Adrenal gland (tissue), 12 donors: ENCODE data around the gene SLC47A2. TPM values are rescaled to one million over a fixed set of nuclear protein-coding genes. Genes with fewer than 3 reads are reported as not detected.
A peak's percentile ranks its signal among the peaks of the same experiment; 100 is the strongest.

Experiments used
- DNase-seq, 7 donors: peaks; one replicate each; pipeline ENCODE4 v3.0.0-alpha.2; 2019 to 2020
- H3K27ac ChIP-seq, 5 donors: fragments of 200-600 bp; sonication (generic) in 4 of 5; 1 replicate in 3 of 5; 2 replicates in 2 of 5; pipeline versions ENCODE4 v1.5.1 to v1.8.0; 2016 to 2020; ENCODE audit warnings: mild to moderate bottlenecking in 1 of 5
- H3K27me3 ChIP-seq: fragments of 200-600 bp; 2 replicates; pipeline ENCODE4 v1.8.0; 2021
- H3K36me3 ChIP-seq, 2 donors: fragments of 200-600 bp; replicated peaks in 1 of 2; 1 replicate in 1 of 2; 2 replicates in 1 of 2; pipeline versions ENCODE4 v1.5.1 to v1.8.0; 2018 to 2022
- H3K4me1 ChIP-seq, 2 donors: fragments of 200-600 bp; replicated peaks in 1 of 2; 1 replicate in 1 of 2; 2 replicates in 1 of 2; pipeline versions ENCODE4 v1.5.1 to v1.8.0; 2018 to 2021
- H3K4me3 ChIP-seq, 4 donors: fragments of 200-600 bp; sonication (generic) in 3 of 4; one replicate each; pipeline ENCODE4 v1.5.1; 2016 to 2018
- H3K9me3 ChIP-seq, 3 donors: fragments of 200-600 bp; sonication (generic) in 1 of 3; replicated peaks in 1 of 3; 1 replicate in 2 of 3; 2 replicates in 1 of 3; pipeline versions ENCODE4 v1.5.1 to v1.8.0; 2016 to 2021
- CTCF ChIP-seq, 6 experiments: fragments of 450-650 bp in 4 of 6; fragments of 200-600 bp in 2 of 6; sonication (generic) in 1 of 6; IDR thresholded peaks; 1 replicate in 5 of 6; 2 replicates in 1 of 6; pipeline versions ENCODE4 v1.5.1 to v1.8.0; 2016 to 2021; ENCODE audit warnings: antibody characterized with exemption in 6 of 6, mild to moderate bottlenecking in 2 of 6, moderate library complexity in 1 of 6
- POLR2A ChIP-seq, 2 donors: fragments of 450-650 bp; IDR thresholded peaks; one replicate each; pipeline ENCODE4 v1.6.1; 2017; ENCODE audit warnings: antibody characterized with exemption in 2 of 2, mild to moderate bottlenecking in 2 of 2, moderate library complexity in 1 of 2
- WGBS, 4 donors: extraction: QIAGEN DNeasy Blood & Tissue Kit in 2 of 4; methylation state at CpG; one replicate each; pipeline versions ENCODE4 v1.1.5 to v1.1.7; 2013 to 2017; 5-methylcytosine and 5-hydroxymethylcytosine counted together
- intact Hi-C, 2 donors: fragments of 100-400 bp; cut with DNase I; formaldehyde crosslinking; loops; one replicate each; pipeline versions ENCODE4 v1.14.1 to v1.15.0; 2022 to 2023
- polyA plus RNA-seq, 3 donors: library from polyadenylated mRNA; stranded (reverse); fragments of 200-250 nt in 2 of 3; fragments of 350-450 nt in 1 of 3; fragmentation: Illumina TruSeq in 1 of 3; extraction: RNeasy Lipid Tissue Mini Kit (QIAGEN cat#74804) in 1 of 3; gene quantifications; one replicate each; pipeline ENCODE4 v1.2.3, GENCODE V29; 2013 to 2014
- total RNA-seq, 9 donors: library from RNA; depleted of rRNA in 4 of 9; stranded (reverse); fragments of >200 nt in 4 of 9; fragments of 120-200 nt in 1 of 9; fragmentation: NEBNext Ultra II Directional in 1 of 9; extraction: Animal tissue kit (Norgen Biotek cat#: 25700) in 1 of 9; gene quantifications; one replicate each; pipeline versions ENCODE4 v1.1.0 to v1.2.4, GENCODE V29; 2013 to 2023
- donor health status: healthy with polysubstance abuse.
- donor health status: Bipolar disorder and iron deficiency.
- donor health status: DM: yes; HTN: yes; CAD: no.
- donor health status: DM: no; HTN: no; CAD: no.
- donor health status: DM: no; HTN: no; CAD: no.
- donor health status: DM: yes; HTN: yes; CAD: no.

SLC47A2 gene
- total and polyA plus RNA-seq, 12 donors, result 0.10 to 1.3 (median 0.32) TPM; not detected in 8

- no peak for TF ChIP-seq CTCF (IDR thresholded peaks at IDR 0.05)
- no peak for TF ChIP-seq POLR2A (IDR thresholded peaks at IDR 0.05)
These were observed 74.0 kb downstream of the SLC47A2 start for GRCh38 chr17:19642373-19642893.

GRCh38 chr17:19641687-19642372 is 74.6 kb downstream of the SLC47A2 start:
- no peak for DNase-seq
- Histone ChIP-seq H3K27me3 (no peaks in the 10 kb centered on the region), H3K27ac (peak overlapping the region in 1 of 5 donors; percentile 2), H3K36me3 (no peaks in the 10 kb centered on the region), H3K4me3 (no peak overlapping the region), H3K4me1 (peaks cover 13 to 41% of the 10 kb centered on the region in 2 donors), H3K9me3 (no peaks in the 10 kb centered on the region)
- 70 to 76% (median 73%) methylated on average over 4 of the region's 4 CpGs for WGBS, 4 donors
- intact Hi-C loops, result loop anchor here in 1 of 2 donors (10.0 kb wide), 1 partner anchor 67 kb away; no protein-coding TSS in a partner anchor
- no peak for TF ChIP-seq CTCF (IDR thresholded peaks at IDR 0.05)
- no peak for TF ChIP-seq POLR2A (IDR thresholded peaks at IDR 0.05)

More at GRCh38 chr17:19642373-19642893, 74.0 kb downstream of the SLC47A2 start:
- intact Hi-C loops, result loop anchor here in 1 of 2 donors (10.0 kb wide), 1 partner anchor 68 kb away; no protein-coding TSS in a partner anchor
- 46 to 67% (median 56%) methylated on average over 5 of the region's 5 CpGs for WGBS, 4 donors
- H3K36me3 ChIP-seq, result no peaks in the 10 kb centered on the region
- H3K9me3 ChIP-seq, result no peaks in the 10 kb centered on the region
- H3K4me3 ChIP-seq, result no peak overlapping the region
- peak overlapping the region in 1 of 5 donors; percentile 2 for H3K27ac ChIP-seq
- H3K27me3 ChIP-seq, result no peaks in the 10 kb centered on the region
- H3K4me1 ChIP-seq, result peaks cover 19 to 47% of the 10 kb centered on the region in 2 donors
- DNase-seq, result no peak

- WGBS, 4 donors, result 56 to 67% (median 60%) methylated on average over 2 of the region's 2 CpGs
- Histone ChIP-seq H3K27ac (no peak overlapping the region), H3K4me1 (peaks cover 0 to 6% of the 10 kb centered on the region in 2 donors), H3K9me3 (no peaks in the 10 kb centered on the region), H3K27me3 (no peaks in the 10 kb centered on the region), H3K36me3 (no peaks in the 10 kb centered on the region), H3K4me3 (no peak overlapping the region)
- no peak for DNase-seq
- TF ChIP-seq POLR2A (IDR thresholded peaks at IDR 0.05), result no peak
- no peak for TF ChIP-seq CTCF (IDR thresholded peaks at IDR 0.05)
- intact Hi-C loops, result no loop called here
These were observed 84.5 kb downstream of the SLC47A2 start for GRCh38 chr17:19631905-19632304.

- 94 to 100% (median 96%) methylated on average over 1 of the region's 1 CpG for WGBS, 4 donors
- no peak for DNase-seq
- H3K9me3 ChIP-seq, result no peaks in the 10 kb centered on the region
- no peak for TF ChIP-seq CTCF (IDR thresholded peaks at IDR 0.05)
- no peak for TF ChIP-seq POLR2A (IDR thresholded peaks at IDR 0.05)
- H3K36me3 ChIP-seq, result no peaks in the 10 kb centered on the region
- no peak overlapping the region for H3K4me3 ChIP-seq
- H3K4me1 ChIP-seq, result peaks cover 0 to 6% of the 10 kb centered on the region in 2 donors
- no peaks in the 10 kb centered on the region for H3K27me3 ChIP-seq
- intact Hi-C loops, result no loop called here
- no peak overlapping the region for H3K27ac ChIP-seq
These were observed 85.7 kb downstream of the SLC47A2 start for GRCh38 chr17:19630661-19631060.
